IPS-15b (cell line): ENCODE measurements around the gene MRTFA.

Source experiments
- H3K27me3 ChIP-seq: one replicate; pipeline ENCODE4 v1.6.1; 2013; ENCODE audit warnings: low read length; ENCODE audit not compliant: control insufficient read depth, insufficient read depth
- H3K36me3 ChIP-seq: one replicate; pipeline ENCODE4 v1.6.1; 2013; ENCODE audit warnings: low read length; ENCODE audit not compliant: control insufficient read depth, insufficient read depth
- H3K4me1 ChIP-seq: one replicate; pipeline ENCODE4 v1.6.1; 2013; ENCODE audit warnings: mild to moderate bottlenecking, low read length; ENCODE audit not compliant: control insufficient read depth, insufficient read depth
- H3K4me3 ChIP-seq: one replicate; pipeline ENCODE4 v1.5.1; 2013; ENCODE audit warnings: low read depth, low read length
- H3K9ac ChIP-seq: one replicate; pipeline ENCODE4 v1.6.1; 2013; ENCODE audit warnings: low read depth, mild to moderate bottlenecking, low read length
- H3K9me3 ChIP-seq: one replicate; pipeline ENCODE4 v1.6.1; 2013; ENCODE audit warnings: mild to moderate bottlenecking, low read length; ENCODE audit not compliant: control insufficient read depth, insufficient read depth

MRTFA gene

DNA sequence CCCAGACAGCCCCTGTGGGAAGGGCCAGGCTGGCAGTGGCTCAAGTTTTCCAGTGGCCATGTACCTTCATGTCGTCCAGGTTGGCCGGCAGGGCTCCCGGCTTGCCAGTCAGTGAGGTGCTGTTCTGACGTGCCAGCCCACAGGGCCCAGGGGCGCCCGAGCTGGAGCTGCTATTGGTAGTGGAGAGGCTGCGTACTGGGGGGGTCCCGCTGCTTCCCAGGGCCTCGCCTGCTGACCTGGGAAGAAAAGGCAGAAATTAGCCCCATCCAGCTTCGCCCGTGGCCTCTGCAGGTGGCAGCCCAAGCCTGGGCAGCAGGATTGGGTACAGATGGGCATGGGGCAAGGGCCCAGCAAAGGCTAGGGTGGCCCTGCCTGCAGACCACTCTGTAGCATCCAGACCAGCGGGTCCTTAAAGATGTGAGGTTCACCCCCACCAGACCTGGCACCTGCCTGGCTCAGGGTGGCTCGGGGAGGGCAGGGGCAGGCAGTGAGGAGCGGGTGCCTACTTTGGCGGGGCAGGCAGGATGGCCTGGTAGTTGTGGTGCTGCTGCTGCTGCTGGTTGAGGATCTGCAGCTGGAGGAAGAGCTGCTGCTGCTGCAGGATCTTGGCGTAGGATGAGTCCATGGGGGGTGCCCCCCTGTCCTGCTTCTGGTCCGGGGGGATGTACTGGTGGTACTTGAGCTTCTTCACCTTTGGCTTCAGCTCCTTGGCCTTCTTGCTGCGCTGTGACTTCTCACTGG, 216.0 kb downstream of the MRTFA start:
- H3K9me3 ChIP-seq = no peaks in the 10 kb centered on the region
- H3K4me1 ChIP-seq = no peaks in the 10 kb centered on the region
- peaks cover 75% of the 10 kb centered on the region for H3K36me3 ChIP-seq
- no peaks in the 10 kb centered on the region for H3K27me3 ChIP-seq
- H3K9ac ChIP-seq = no peak overlapping the region
- H3K4me3 ChIP-seq = no peak overlapping the region

DNA sequence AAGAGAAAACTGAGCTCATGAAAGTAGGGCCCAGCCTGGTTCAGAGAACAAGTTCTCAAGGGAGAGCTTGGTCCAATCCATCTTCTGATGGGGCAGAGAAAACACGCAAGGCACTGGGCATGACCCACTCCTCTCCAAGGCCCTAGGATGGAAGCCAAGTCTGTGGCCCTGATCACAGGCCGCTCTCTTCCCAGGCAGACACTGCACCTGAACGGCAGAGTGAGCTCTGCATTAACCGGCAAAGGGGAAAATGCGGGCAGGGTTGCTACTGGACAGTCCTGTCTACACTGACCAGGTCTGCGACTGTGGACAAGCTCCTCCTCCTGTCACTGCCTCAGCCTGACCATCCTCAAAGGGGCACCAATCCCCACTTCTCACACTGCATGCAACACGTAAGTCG, 216.8 kb downstream of the MRTFA start:
- no peak overlapping the region for H3K9ac ChIP-seq
- H3K36me3 ChIP-seq = peaks cover 72% of the 10 kb centered on the region
- no peaks in the 10 kb centered on the region for H3K9me3 ChIP-seq
- H3K4me1 ChIP-seq = no peaks in the 10 kb centered on the region
- H3K27me3 ChIP-seq = no peaks in the 10 kb centered on the region
- H3K4me3 ChIP-seq = no peak overlapping the region

DNA sequence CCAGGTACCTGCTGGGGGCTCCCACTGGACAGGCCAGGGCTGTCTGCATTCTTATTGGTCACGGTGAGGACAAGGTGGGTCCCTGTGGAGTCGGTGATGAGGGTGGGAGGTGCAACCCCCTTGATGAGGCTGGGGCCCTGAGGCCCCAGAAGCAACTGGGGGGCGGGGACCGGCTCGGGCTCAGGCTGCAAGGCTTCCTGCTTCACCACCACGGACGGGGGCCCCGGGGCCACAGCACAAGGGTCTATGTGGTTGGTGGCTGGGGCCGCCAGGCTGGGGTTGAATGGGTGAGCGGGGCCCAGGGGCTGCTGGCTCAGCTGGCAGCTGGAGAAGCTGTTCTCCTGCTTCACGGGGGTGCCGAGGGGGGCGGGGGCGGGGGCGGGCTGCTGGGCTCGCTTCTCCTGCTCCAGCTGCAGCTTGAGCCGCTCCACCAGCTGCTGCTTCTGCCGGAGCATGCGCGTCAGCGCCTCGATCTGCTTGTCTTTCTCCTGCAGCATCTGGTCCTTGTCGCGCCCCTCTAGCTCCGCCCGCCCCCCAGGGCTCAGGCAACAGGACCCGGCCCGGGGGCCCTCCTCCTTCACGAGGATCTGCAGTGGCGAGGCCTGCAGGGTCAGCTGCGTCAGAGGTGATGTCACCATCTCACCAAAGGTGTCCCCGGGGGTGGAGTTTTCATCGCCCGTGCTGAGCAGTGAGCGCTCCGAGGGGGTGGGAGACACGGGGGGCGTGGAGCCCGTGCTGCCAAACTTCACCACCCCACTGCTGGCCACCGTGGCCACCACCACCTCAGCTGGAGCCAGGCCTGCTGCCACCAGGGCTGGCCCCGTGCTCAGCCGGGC, 217.9 kb downstream of the MRTFA start:
- Histone ChIP-seq H3K4me3 (no peak overlapping the region), H3K36me3 (peaks cover 64% of the 10 kb centered on the region), H3K9ac (no peak overlapping the region)

DNA sequence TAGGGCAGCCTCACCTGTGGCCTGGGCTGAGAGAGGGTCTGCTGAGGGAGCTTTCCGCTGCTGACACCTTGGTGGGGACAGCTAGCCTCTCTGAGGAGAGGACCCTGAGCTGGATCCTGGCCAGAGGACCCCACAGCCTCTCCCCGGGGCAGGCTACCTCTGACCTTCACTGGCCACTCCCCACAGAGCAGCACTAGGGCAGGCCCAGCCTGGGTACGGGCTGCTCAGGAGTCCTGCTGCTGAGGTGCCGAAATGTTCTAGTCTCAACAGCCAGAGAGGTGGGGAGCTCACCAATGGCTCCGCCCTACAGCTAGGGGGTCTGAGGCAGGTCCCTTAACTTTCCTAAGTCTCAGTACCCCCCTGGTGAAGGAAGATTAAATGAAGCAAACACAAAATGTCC, 218.6 kb downstream of the MRTFA start:
- no peaks in the 10 kb centered on the region for H3K4me1 ChIP-seq

More for the DNA sequence above, 217.9 kb downstream of the MRTFA start:
- no peaks in the 10 kb centered on the region for H3K4me1 ChIP-seq
- H3K27me3 ChIP-seq = no peaks in the 10 kb centered on the region
- H3K9me3 ChIP-seq = no peaks in the 10 kb centered on the region

DNA sequence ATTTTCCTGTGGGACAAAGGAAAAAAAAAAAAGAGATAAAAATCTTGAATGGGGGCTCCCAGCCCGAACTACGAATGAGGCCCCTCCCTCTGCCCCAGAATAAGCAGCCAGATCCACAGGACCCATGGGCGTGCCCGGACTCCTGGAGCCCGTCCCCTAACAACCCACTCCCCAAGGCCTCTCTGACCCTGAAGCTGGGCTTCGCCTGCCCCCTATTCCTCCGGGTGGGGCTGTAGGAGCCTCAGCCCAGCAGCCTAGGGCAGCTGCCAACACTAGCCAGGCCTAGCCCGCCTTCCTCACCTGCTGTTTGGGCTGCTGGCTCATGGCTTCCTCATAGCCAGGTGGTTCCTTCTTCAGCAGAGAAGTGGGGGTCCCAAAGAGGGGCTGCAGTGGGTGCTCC, 219.5 kb downstream of the MRTFA start:
- H3K4me1 ChIP-seq = no peaks in the 10 kb centered on the region
- no peak overlapping the region for H3K9ac ChIP-seq
- H3K9me3 ChIP-seq = no peaks in the 10 kb centered on the region
- H3K4me3 ChIP-seq = no peak overlapping the region
- peaks cover 51% of the 10 kb centered on the region for H3K36me3 ChIP-seq
- no peaks in the 10 kb centered on the region for H3K27me3 ChIP-seq

More for the DNA sequence above, 218.6 kb downstream of the MRTFA start:
- peaks cover 58% of the 10 kb centered on the region for H3K36me3 ChIP-seq
- no peak overlapping the region for H3K9ac ChIP-seq
- no peaks in the 10 kb centered on the region for H3K27me3 ChIP-seq
- no peaks in the 10 kb centered on the region for H3K9me3 ChIP-seq
- H3K4me3 ChIP-seq = no peak overlapping the region

DNA sequence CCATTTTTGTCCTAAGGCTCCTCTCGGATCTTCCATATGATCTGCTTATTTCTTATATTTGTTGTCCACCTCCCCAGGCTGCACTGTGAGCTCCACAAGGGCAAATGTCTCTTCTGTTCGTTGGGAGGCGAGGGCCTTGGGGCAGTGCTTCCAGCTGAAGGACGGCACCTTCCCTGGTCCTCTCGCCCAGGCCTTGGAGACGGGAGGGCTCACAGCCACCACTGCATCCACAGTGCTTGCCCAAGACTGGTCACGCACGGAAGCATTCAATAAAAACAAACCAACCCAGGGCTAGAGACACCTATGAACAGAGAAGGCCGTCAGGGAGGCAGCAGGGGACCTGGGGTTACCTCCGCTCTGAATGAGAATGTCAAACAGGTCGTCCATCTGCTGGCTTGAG, 219.9 kb downstream of the MRTFA start:
- Histone ChIP-seq H3K9me3 (no peaks in the 10 kb centered on the region), H3K4me1 (no peaks in the 10 kb centered on the region), H3K27me3 (no peaks in the 10 kb centered on the region), H3K36me3 (peaks cover 47% of the 10 kb centered on the region), H3K9ac (no peak overlapping the region), H3K4me3 (no peak overlapping the region)

DNA sequence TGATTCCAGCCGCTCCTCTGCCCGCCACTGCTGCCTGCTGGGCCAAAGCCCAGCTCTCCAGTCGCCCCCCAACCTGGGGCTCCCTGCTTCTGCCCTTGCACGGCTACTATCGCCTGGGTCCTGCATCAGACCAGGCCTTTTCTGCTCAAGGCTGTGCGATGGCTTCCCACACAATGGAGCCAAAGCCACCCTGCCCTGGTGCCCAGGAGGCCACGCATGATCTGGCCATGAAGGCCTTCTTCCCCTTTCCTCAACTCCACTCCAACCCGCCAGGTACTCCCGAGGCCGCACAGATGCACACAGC, 220.3 kb downstream of the MRTFA start:
- H3K9ac ChIP-seq = no peak overlapping the region

DNA sequence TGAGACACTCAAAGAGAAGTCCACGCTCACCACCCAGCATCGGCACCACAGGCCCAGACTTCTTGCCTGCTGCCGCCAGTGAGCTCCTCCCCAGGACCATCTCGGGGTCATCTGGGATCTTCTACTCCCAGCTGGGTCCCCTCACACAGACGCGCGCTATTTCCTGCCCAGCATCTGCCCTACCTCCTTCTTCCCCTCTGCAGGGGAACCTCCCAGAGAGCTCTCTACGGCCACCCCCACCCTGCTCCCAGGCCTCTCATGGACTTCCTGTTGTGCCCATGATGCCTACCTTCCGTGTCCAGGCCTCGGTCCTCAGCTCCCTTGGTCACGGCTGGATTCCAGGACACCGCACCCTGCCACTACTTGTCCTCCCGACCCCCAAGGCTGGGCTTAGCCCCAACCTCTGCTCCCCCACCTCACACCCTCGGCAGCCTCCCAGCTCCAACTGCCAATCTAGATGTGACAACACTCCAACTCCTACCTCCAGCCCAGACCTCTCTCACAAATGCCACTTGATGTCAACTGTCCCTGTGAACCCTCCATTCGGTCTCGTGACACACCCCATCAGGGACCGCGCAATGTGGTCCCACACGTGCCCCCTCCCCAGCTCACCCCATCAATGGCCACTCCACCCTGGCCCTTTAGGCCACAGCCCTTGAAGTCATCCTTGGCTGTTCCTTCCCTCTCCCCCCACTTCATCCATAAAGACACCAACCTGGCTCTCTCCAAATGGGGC, 220.8 kb downstream of the MRTFA start:
- Histone ChIP-seq H3K4me1 (no peaks in the 10 kb centered on the region), H3K9ac (no peak overlapping the region)

More for the DNA sequence above, 220.3 kb downstream of the MRTFA start:
- Histone ChIP-seq H3K36me3 (peaks cover 48% of the 10 kb centered on the region), H3K9me3 (no peaks in the 10 kb centered on the region), H3K27me3 (no peaks in the 10 kb centered on the region), H3K4me1 (no peaks in the 10 kb centered on the region), H3K4me3 (no peak overlapping the region)

DNA sequence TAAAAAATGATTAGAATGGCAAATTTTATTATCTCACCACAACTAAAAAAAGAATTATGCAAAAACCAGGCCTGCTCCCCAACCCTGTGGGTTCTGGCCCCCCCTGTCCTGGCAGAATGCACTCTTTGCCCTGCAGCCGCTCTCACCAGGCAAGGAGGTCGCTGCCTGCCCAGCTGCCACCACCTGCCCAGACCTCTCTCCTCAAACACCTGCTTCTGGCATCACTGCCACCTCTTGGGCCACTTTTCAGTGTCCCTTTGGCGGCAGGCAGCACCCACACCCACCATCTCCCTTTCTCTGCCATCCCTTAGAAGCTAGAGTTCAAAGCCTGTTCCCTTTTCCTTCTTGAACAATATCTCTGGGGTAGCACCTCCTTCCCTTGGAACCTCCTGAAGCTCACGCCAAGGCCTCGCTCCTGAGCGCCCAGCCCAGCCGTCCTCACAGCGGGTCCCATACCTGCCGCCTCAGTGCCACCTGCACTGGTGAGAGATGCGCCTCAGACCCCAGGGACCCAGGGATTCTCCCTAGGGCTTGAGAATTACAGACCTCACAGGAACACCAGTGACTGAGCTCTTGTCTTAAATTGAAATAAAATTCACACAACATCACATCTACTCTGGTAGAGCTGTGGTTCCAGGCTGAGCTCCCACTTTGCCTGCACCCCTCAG, 221.5 kb downstream of the MRTFA start:
- no peak overlapping the region for H3K9ac ChIP-seq
- H3K36me3 ChIP-seq = peaks cover 47% of the 10 kb centered on the region
- H3K9me3 ChIP-seq = no peaks in the 10 kb centered on the region
- H3K4me1 ChIP-seq = no peaks in the 10 kb centered on the region
- H3K27me3 ChIP-seq = no peaks in the 10 kb centered on the region
- H3K4me3 ChIP-seq = no peak overlapping the region

More for the DNA sequence above, 220.8 kb downstream of the MRTFA start:
- Histone ChIP-seq H3K9me3 (no peaks in the 10 kb centered on the region), H3K4me3 (no peak overlapping the region), H3K36me3 (peaks cover 48% of the 10 kb centered on the region), H3K27me3 (no peaks in the 10 kb centered on the region)

DNA sequence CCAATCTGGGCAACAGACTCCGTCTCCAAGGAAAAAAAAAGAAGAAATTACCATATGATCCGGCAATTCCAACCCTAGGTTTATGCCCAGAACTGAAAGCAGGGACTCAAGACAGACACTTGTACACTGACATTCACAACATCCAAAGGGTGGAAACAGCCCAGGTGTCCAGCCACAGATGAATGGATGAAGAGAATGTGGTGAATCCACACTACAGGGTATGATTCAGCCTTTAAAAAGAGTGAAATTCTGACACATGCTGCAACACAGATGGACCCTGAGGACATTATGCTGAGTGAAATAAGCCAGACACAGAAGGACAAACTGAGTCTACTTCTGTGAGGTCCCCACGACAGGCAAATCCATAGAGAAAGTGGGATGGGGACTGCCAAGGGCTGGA, 222.2 kb downstream of the MRTFA start:
- Histone ChIP-seq H3K27me3 (no peaks in the 10 kb centered on the region), H3K4me1 (no peaks in the 10 kb centered on the region), H3K36me3 (peaks cover 47% of the 10 kb centered on the region), H3K9ac (no peak overlapping the region), H3K9me3 (no peaks in the 10 kb centered on the region), H3K4me3 (no peak overlapping the region)

DNA sequence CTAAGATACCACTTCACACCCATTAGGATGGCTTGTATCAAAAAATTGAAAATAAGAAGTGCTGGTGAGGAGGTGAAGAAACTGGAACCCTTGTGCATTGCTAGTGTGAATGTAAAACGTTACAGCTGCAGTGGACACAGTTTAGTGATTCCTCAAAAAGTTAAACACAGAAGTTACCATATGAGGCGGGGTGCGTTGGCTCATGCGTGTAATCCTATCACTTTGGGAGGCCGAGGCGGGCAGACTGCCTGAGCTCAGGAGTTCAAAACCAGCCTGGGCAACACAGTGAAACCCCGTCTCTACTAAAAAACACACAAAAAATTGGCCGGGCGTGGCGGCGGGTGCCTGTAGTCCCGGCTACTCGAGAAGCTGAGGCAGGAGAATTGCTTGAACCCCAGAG, 222.6 kb downstream of the MRTFA start:
- Histone ChIP-seq H3K27me3 (no peaks in the 10 kb centered on the region), H3K9me3 (no peaks in the 10 kb centered on the region), H3K36me3 (peaks cover 46% of the 10 kb centered on the region), H3K4me1 (no peaks in the 10 kb centered on the region), H3K4me3 (no peak overlapping the region), H3K9ac (no peak overlapping the region)
